ENCODE results near the gene SEMA5B. TPM values are rescaled to one million over a fixed set of nuclear protein-coding genes. Genes with fewer than 3 reads are reported as not detected.

Gene SEMA5B
- total and polyA plus RNA-seq, 7 donors = 0.08 to 1.1 (median 0.43) TPM

DNA sequence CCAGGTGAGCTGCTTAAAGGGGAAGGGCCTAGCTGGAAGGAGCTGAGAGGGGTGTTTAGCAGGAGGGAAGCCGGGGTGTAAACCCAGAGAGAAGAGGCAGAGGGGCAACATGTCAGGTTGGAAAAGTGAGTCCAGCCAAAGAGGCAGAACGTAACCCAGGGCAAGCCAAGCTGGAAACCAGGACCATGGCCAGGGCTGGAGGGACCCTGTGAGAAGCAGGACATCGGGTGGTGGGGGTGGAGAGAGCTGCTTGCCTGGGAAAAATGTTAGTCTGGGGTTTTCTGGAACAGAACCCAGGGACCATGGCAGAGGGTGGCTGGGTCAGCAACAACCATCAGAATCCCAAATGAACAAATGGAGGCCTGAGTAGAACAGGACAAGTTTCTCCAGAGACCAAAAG, 32.6 kb downstream of the SEMA5B start:
- DNase-seq (no peak), ATAC-seq (no peak)
- TF ChIP-seq, protein P1, sequence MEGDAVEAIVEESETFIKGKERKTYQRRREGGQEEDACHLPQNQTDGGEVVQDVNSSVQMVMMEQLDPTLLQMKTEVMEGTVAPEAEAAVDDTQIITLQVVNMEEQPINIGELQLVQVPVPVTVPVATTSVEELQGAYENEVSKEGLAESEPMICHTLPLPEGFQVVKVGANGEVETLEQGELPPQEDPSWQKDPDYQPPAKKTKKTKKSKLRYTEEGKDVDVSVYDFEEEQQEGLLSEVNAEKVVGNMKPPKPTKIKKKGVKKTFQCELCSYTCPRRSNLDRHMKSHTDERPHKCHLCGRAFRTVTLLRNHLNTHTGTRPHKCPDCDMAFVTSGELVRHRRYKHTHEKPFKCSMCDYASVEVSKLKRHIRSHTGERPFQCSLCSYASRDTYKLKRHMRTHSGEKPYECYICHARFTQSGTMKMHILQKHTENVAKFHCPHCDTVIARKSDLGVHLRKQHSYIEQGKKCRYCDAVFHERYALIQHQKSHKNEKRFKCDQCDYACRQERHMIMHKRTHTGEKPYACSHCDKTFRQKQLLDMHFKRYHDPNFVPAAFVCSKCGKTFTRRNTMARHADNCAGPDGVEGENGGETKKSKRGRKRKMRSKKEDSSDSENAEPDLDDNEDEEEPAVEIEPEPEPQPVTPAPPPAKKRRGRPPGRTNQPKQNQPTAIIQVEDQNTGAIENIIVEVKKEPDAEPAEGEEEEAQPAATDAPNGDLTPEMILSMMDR (IDR thresholded peaks at IDR 0.05) = no peak
- Histone ChIP-seq H3K4me3 (no peak overlapping the region), H3K4me1 (no peaks in the 10 kb centered on the region), H3K27me3 (ENCODE audit: insufficient read depth in 3 of 3, low read length in 2 of 3) (peaks cover 0 to 31% (median 3%) of the 10 kb centered on the region in 3 donors), H3K9me3 (no peaks in the 10 kb centered on the region), H3K27ac (no peak overlapping the region), H3K36me3 (ENCODE audit: insufficient read depth in 1 of 2, low read depth in 1 of 2) (no peaks in the 10 kb centered on the region)
- intact Hi-C loops (cut with DNase I) = no loop called here
- 78 to 86% (median 82%) methylated on average over 3 of the region's 3 CpGs for WGBS, 3 donors

DNA sequence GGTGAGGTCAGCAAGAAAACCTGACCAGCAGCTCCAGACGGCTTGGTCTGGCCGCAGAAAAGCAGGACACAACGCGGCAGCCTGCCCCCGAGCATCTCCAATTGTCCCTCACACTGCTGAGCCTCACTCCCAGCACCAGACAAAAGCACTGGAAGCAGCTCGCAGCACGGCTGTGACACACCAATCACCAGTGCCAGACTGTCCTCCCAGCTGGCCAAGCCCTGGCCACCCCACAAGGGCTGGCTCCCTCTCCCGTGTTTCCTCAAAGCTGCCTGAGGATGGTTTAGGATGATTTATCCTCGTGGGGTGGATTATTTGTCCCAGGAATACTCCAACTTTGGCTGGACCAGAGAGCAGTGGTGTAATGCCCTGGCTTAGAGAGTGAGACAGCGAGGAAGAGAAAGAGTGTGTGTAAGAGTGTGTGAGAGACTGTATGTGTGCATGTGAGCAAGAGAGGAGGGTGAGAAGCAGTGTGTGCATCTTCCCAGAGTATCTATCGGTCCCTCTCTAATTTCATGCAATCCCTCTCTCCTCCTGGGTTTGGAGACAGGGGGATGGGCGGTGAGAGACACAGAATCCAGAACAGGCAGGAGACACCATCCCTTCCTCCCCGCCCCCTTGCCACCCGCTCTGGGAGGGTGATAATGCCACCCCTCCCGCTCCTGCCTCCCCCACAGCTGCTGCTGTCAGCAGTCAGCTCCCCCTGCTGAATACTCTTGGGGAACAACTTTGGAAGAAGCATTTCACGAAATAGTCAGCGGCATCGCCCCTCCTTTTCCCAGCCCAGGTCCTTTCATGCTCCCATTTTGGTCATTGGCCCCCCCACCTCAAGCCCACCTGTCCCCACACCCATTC, 34.2 kb downstream of the SEMA5B start:
- Histone ChIP-seq H3K9me3 (no peaks in the 10 kb centered on the region), H3K27ac (no peak overlapping the region), H3K36me3 (ENCODE audit: insufficient read depth in 1 of 2, low read depth in 1 of 2) (no peaks in the 10 kb centered on the region), H3K27me3 (ENCODE audit: insufficient read depth in 3 of 3, low read length in 2 of 3) (peaks cover 0 to 46% (median 5%) of the 10 kb centered on the region in 3 donors), H3K4me3 (no peak overlapping the region), H3K4me1 (no peaks in the 10 kb centered on the region)
- WGBS, 3 donors = 21 to 25% (median 22%) methylated on average over 15 to 18 of the region's 18 CpGs
- intact Hi-C loops (cut with DNase I) = no loop called here
- peak; percentile 70 to 83 for DNase-seq
- TF ChIP-seq, protein P1 (IDR thresholded peaks at IDR 0.05) = no peak
- peak; percentile 61 to 79 (median 72) for ATAC-seq

DNA sequence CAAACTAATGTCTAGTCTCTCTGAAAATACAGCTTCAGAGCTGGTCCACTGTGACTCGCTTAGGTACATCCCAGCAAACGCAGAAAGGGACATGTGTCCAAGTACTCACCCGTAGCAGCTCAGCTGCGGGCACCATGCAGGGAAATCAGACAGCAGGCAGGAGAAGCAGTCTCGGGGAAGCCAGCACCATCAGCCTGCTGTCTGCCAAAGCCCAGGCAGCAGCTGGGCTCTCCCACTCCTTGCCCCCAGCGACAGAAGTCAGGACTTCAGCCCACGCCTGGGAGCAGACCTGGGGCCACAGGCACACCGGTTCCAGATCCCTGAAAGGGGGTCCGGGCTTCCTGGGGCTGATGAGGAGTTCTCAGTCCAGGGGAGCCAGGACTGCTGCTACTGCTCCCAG, 34.9 kb downstream of the SEMA5B start:
- intact Hi-C loops (cut with DNase I) = no loop called here
- Histone ChIP-seq H3K27me3 (ENCODE audit: insufficient read depth in 3 of 3, low read length in 2 of 3) (peaks cover 0 to 52% (median 5%) of the 10 kb centered on the region in 3 donors), H3K9me3 (no peaks in the 10 kb centered on the region), H3K36me3 (ENCODE audit: insufficient read depth in 1 of 2, low read depth in 1 of 2) (no peaks in the 10 kb centered on the region), H3K4me1 (no peaks in the 10 kb centered on the region), H3K27ac (no peak overlapping the region), H3K4me3 (no peak overlapping the region)
- ATAC-seq (peak in 1 of 4 donors; percentile 11), DNase-seq (no peak)
- whole genome bisulfite sequencing, 3 donors = 22 to 33% (median 23%) methylated on average over 8 to 9 of the region's 9 CpGs
- TF ChIP-seq, protein P1 (IDR thresholded peaks at IDR 0.05) = no peak

DNA sequence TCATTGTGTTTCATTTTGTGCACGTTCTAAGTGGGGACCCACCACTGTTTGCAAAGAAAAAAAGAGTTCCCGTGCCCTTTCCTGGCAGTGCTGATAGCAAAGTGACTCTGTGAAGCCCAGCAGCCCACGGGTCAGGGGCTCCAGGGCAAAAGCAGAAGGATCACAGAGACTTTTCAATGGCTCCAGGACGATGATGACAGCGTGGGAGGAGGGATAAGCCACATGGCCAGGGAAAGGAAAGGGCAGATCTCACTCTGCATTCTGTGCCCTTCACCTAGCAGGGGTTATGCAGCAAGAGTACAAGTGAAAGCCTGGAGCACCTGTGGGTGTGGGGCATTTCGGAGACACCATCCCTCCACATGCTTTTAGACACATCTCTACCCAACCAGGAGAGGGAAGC, 35.4 kb downstream of the SEMA5B start:
- Histone ChIP-seq H3K36me3 (ENCODE audit: insufficient read depth in 1 of 2, low read depth in 1 of 2) (no peaks in the 10 kb centered on the region), H3K9me3 (no peaks in the 10 kb centered on the region), H3K27me3 (ENCODE audit: insufficient read depth in 3 of 3, low read length in 2 of 3) (peaks cover 0 to 52% (median 5%) of the 10 kb centered on the region in 3 donors), H3K4me1 (no peaks in the 10 kb centered on the region), H3K27ac (no peak overlapping the region), H3K4me3 (no peak overlapping the region)
- TF ChIP-seq, protein P1 (IDR thresholded peaks at IDR 0.05) = no peak
- no peak for ATAC-seq
- DNase-seq = no peak
- 29 to 36% (median 34%) methylated on average over 6 of the region's 6 CpGs for WGBS, 3 donors
- intact Hi-C loops (cut with DNase I) = no loop called here

Data from psoas muscle (tissue), 8 donors.